Psoas muscle (tissue), 8 donors: ENCODE measurements around the gene MORN1. TPM values are rescaled to one million over a fixed set of nuclear protein-coding genes. Genes with fewer than 3 reads are reported as not detected.

Experiments
- ATAC-seq, 4 donors: fragments of 200-7000 bp; cut with Tn5 transposase; one replicate each; pipeline ENCODE4 v1.9.1; 2020; ENCODE audit warnings: moderate library complexity in 3 of 4, mild to moderate bottlenecking in 2 of 4
- DNase-seq, 2 donors: peaks; one replicate each; pipeline ENCODE4 v3.0.0-alpha.2; 2020
- H3K27ac ChIP-seq: fragments of 200-600 bp; one replicate; pipeline ENCODE4 v1.8.0; 2022
- H3K27me3 ChIP-seq, 3 donors: fragments of 200-600 bp in 1 of 3; one replicate each; pipeline versions ENCODE4 v1.6.1 to v1.8.0; 2013 to 2022; ENCODE audit warnings: low read length in 2 of 3, mild to moderate bottlenecking in 2 of 3, moderate library complexity in 1 of 3; ENCODE audit not compliant: insufficient read depth in 3 of 3
- H3K36me3 ChIP-seq, 2 donors: fragments of 200-600 bp in 1 of 2; one replicate each; pipeline versions ENCODE4 v1.6.1 to v1.8.0; 2013 to 2022; ENCODE audit warnings: low read depth in 1 of 2, mild to moderate bottlenecking in 1 of 2, moderate library complexity in 1 of 2; ENCODE audit not compliant: insufficient read depth in 1 of 2
- H3K4me1 ChIP-seq: fragments of 200-600 bp; one replicate; pipeline ENCODE4 v1.8.0; 2022
- H3K4me3 ChIP-seq: fragments of 200-600 bp; one replicate; pipeline ENCODE4 v1.8.0; 2022; ENCODE audit warnings: mild to moderate bottlenecking
- H3K9me3 ChIP-seq: fragments of 200-600 bp; one replicate; pipeline ENCODE4 v1.8.0; 2022
- CTCF ChIP-seq: fragments of 200-600 bp; IDR thresholded peaks from one replicate; pipeline ENCODE4 v1.8.0; 2022; ENCODE audit warnings: antibody characterized with exemption
- WGBS, 3 donors: extraction: QIAGEN DNeasy Blood & Tissue Kit; methylation state at CpG; one replicate each; pipeline versions ENCODE4 v1.1.6 to v1.1.7; 2013; 5-methylcytosine and 5-hydroxymethylcytosine counted together
- intact Hi-C, 2 donors: fragments of 100-400 bp; cut with DNase I; formaldehyde crosslinking; loops; one replicate each; pipeline versions ENCODE4 v1.11.0 to v1.14.2; 2022
- polyA plus RNA-seq, 3 donors: library from polyadenylated mRNA; stranded (reverse); fragments of 200-250 nt; gene quantifications; one replicate each; pipeline ENCODE4 v1.2.3, GENCODE V29; 2013
- total RNA-seq, 4 donors: library from RNA; stranded (reverse); fragmentation: NEBNext Ultra II Directional in 2 of 4; extraction: Animal tissue kit (Norgen Biotek cat#: 25700) in 2 of 4; gene quantifications; one replicate each; pipeline versions ENCODE4 v1.2.1 to v1.2.4, GENCODE V29; 2021 to 2023
- donor health status: healthy with polysubstance abuse.
- donor health status: DM: no; HTN: no; CAD: no; lungs with moderate emphysema.
- donor health status: Bipolar disorder and iron deficiency.
- donor health status: healthy.
- donor health status: DM: yes; HTN: yes; CAD: no.
- donor health status: DM: no; HTN: no; CAD: no.
- donor health status: DM: no; HTN: no; CAD: no.
- donor health status: DM: yes; HTN: yes; CAD: no.

MORN1 gene
- total and polyA plus RNA-seq, 7 donors, result 1.2 to 7.3 (median 4.2) TPM

DNA sequence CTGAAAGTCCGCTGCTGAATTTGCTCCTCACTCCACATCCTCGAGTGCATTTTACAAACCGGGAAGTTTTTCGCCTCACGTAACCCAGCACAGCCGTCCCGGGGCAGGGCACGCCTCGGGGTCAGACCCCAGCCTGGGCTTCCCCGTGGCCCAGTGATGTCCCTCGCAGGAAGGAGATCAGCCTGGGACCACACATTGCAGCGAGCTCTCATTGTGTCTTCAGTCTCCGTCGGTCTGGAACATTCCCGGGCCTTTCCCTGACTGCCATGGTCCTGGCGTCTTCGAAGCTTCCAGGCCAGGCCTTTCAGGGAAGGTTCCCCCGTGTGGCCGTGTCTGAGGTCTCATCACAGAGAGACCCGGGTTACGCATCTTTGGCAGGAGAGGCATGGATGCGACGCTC, 43.5 kb downstream of the MORN1 start:
- no peak for ATAC-seq
- 83 to 86% (median 86%) methylated on average over 23 of the region's 23 CpGs for WGBS, 3 donors
- peak in 1 of 2 donors; percentile 35 for DNase-seq
- Histone ChIP-seq H3K9me3 (no peaks in the 10 kb centered on the region), H3K27me3 (no peaks in the 10 kb centered on the region), H3K4me3 (no peak overlapping the region), H3K4me1 (no peaks in the 10 kb centered on the region), H3K36me3 (no peaks in the 10 kb centered on the region), H3K27ac (no peak overlapping the region)
- no peak for TF ChIP-seq CTCF
- intact Hi-C loops, result no loop called here

GRCh38 chr1:2347409-2347785, 44.0 kb downstream of the MORN1 start:
- TF ChIP-seq CTCF, result no peak
- intact Hi-C loops, result no loop called here
- ATAC-seq, result no peak
- Histone ChIP-seq H3K27ac (no peak overlapping the region), H3K4me3 (no peak overlapping the region), H3K36me3 (no peaks in the 10 kb centered on the region), H3K9me3 (no peaks in the 10 kb centered on the region), H3K4me1 (no peaks in the 10 kb centered on the region), H3K27me3 (no peaks in the 10 kb centered on the region)
- DNase-seq, result peak in 1 of 2 donors; percentile 31
- WGBS, 3 donors, result 87 to 94% (median 91%) methylated on average over 13 of the region's 13 CpGs

GRCh38 chr1:2346691-2347408, 44.5 kb downstream of the MORN1 start:
- H3K27ac ChIP-seq, result no peak overlapping the region
- no peak for TF ChIP-seq CTCF
- no peaks in the 10 kb centered on the region for H3K36me3 ChIP-seq
- H3K4me1 ChIP-seq, result no peaks in the 10 kb centered on the region
- WGBS, 3 donors, result 77 to 85% (median 83%) methylated on average over 16 to 17 of the region's 17 CpGs
- ATAC-seq (no peak), DNase-seq (peak in 1 of 2 donors; percentile 34)
- no peak overlapping the region for H3K4me3 ChIP-seq
- H3K27me3 ChIP-seq, result no peaks in the 10 kb centered on the region
- H3K9me3 ChIP-seq, result no peaks in the 10 kb centered on the region
- intact Hi-C loops, result no loop called here

- no peak for ATAC-seq
- Histone ChIP-seq H3K27me3 (no peaks in the 10 kb centered on the region), H3K27ac (no peak overlapping the region), H3K9me3 (no peaks in the 10 kb centered on the region), H3K4me1 (no peaks in the 10 kb centered on the region), H3K4me3 (no peak overlapping the region), H3K36me3 (no peaks in the 10 kb centered on the region)
- peak in 1 of 2 donors; percentile 39 for DNase-seq
- WGBS, 3 donors, result 82 to 93% (median 90%) methylated on average over 24 of the region's 24 CpGs
- no peak for TF ChIP-seq CTCF
- intact Hi-C loops, result no loop called here
Observed at GRCh38 chr1:2345297-2346075, 45.9 kb downstream of the MORN1 start.
